ENCODE data around the gene ERCC5.

ERCC5 gene

DNA sequence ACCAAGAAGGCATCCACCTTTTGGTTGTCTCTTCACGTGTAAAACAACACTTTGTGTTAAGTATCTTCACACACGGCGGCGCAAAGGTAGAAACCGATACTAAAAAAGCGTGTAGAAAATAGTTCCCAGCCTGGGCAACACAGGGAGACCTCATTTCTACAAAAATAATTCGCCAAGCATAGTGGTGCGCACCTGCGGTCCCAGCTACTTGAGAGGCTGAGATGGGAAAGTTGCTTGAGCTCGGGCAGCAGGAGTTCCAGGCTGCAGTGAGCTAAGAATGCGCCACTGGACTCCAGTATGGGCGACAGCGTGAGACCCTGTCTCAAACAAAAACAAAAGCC is 573 bp upstream of the ERCC5 start:
- Histone ChIP-seq H3K4me3 (replicated peaks; ENCODE audit: insufficient read depth, low read length) (peak overlapping the region; percentile 90), H3K27ac (replicated peaks) (peak overlapping the region; percentile 97), H3K27me3 (ENCODE audit: insufficient read depth, poor library complexity, severe bottlenecking) (no peaks in the 10 kb centered on the region)
- no peak for TF ChIP-seq CTCF (IDR thresholded peaks at IDR 0.05; ENCODE audit: insufficient read depth, low read length)
- peak; percentile 8 for TF ChIP-seq REST (IDR thresholded peaks at IDR 0.05; ENCODE audit: insufficient replicate concordance, low read depth)
- DNase-seq (ENCODE audit: low read depth in 1 of 2, low spot score in 1 of 2) = no peak

- Histone ChIP-seq H3K27ac (replicated peaks) (peak overlapping the region; percentile 97), H3K27me3 (ENCODE audit: insufficient read depth, poor library complexity, severe bottlenecking) (no peaks in the 10 kb centered on the region), H3K4me3 (replicated peaks; ENCODE audit: insufficient read depth, low read length) (peak overlapping the region; percentile 90)
- DNase-seq (ENCODE audit: low read depth in 1 of 2, low spot score in 1 of 2) = peak in 1 of 2 experiments; percentile 83
- TF ChIP-seq POLR2AphosphoS5 (IDR thresholded peaks at IDR 0.05; ENCODE audit: low read depth) (no peak; the same call in 1 of the 2 replicates), CTCF (IDR thresholded peaks at IDR 0.05; ENCODE audit: insufficient read depth, low read length) (no peak), SPI1 (IDR thresholded peaks at IDR 0.05; ENCODE audit: borderline replicate concordance, low read depth) (peak; percentile 76), GABPA (IDR thresholded peaks at IDR 0.05; ENCODE audit: low read depth) (no peak), REST (IDR thresholded peaks at IDR 0.05; ENCODE audit: insufficient replicate concordance, low read depth) (no peak)
Observed at GRCh38 chr13:102846261-102847015, 606 bp downstream of the ERCC5 start.

GRCh38 chr13:102847272-102848234 is 1.7 kb downstream of the ERCC5 start:
- TF ChIP-seq CTCF (IDR thresholded peaks at IDR 0.05; ENCODE audit: insufficient read depth, low read length) (peak; percentile 32), POLR2AphosphoS5 (IDR thresholded peaks at IDR 0.05; ENCODE audit: low read depth) (no peak)
- no peak for DNase-seq (ENCODE audit: low read depth in 1 of 2, low spot score in 1 of 2)
- H3K27me3 ChIP-seq (ENCODE audit: insufficient read depth, poor library complexity, severe bottlenecking) = no peaks in the 10 kb centered on the region
- peak overlapping the region; percentile 90 for H3K4me3 ChIP-seq (replicated peaks; ENCODE audit: insufficient read depth, low read length)
- H3K27ac ChIP-seq (replicated peaks) = peak overlapping the region; percentile 97
